Bronchial epithelial cell (primary cell): ENCODE data around the gene PIGZ. TPM values are rescaled to one million over a fixed set of nuclear protein-coding genes. Genes with fewer than 3 reads are reported as not detected.

Experiments used
- DNase-seq: peaks from one replicate; pipeline ENCODE4 v3.0.0-alpha.2; 2010; ENCODE audit warnings: low read depth
- FAIRE-seq: peaks from 2 replicates; lab custom pipeline; 2011; peaks lifted over from hg19 to GRCh38; lab: Jason Lieb, UNC
- H3K27me3 ChIP-seq: 2 replicates; pipeline ENCODE4 v1.5.1; 2011; ENCODE audit warnings: low read length; ENCODE audit not compliant: control insufficient read depth, insufficient read depth
- H3K36me3 ChIP-seq: 2 replicates; pipeline ENCODE4 v1.5.1; 2011; ENCODE audit warnings: low read length; ENCODE audit not compliant: control insufficient read depth, insufficient read depth
- H3K4me3 ChIP-seq: 2 replicates; pipeline ENCODE4 v1.5.1; 2011; ENCODE audit warnings: mild to moderate bottlenecking, low read depth, low read length, control low read depth
- total RNA-seq: library from RNA; depleted of rRNA; stranded (reverse); fragments of >200 nt; gene quantifications from 2 replicates; pipeline ENCODE4 v1.2.1, GENCODE V29; 2014
- TF ChIP-seq, protein P1 (sequence below): IDR thresholded peaks from 2 replicates; pipeline ENCODE4 v1.5.1; 2011; ENCODE audit warnings: mild to moderate bottlenecking, moderate library complexity, low read length, control low read depth, inconsistent platforms; ENCODE audit not compliant: insufficient read depth, severe bottlenecking

PIGZ gene
- total RNA-seq, 1 donor from 2014 or later, result 1.6 TPM

DNA sequence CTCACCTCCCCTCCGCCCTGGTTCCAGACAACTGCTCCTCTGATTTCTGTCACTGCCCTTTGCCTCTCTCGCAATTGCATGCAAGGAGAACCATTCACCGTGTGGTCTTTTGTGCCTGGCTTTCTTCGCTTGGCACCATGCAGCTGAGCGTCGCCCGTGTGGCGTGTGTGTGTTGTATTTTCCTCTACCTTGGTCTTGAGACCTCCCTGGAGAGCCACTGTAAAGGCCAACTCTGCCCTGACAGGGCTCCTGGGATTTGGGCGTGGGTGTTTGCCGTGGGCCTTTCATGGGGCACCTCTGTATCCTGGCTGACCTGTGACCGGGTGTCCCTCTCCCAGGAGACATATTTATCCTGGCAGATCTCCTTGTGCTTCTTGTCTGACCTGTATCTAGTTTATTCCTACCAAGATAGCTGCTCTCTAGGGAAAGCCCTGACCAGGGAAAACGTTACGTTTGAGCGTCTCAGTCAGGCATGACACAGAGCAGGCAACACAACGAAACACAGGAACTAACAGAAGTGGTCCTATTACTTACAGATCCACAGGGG, 2.0 kb upstream of the PIGZ start:
- H3K4me3 ChIP-seq, result no peak overlapping the region
- TF ChIP-seq, protein P1, sequence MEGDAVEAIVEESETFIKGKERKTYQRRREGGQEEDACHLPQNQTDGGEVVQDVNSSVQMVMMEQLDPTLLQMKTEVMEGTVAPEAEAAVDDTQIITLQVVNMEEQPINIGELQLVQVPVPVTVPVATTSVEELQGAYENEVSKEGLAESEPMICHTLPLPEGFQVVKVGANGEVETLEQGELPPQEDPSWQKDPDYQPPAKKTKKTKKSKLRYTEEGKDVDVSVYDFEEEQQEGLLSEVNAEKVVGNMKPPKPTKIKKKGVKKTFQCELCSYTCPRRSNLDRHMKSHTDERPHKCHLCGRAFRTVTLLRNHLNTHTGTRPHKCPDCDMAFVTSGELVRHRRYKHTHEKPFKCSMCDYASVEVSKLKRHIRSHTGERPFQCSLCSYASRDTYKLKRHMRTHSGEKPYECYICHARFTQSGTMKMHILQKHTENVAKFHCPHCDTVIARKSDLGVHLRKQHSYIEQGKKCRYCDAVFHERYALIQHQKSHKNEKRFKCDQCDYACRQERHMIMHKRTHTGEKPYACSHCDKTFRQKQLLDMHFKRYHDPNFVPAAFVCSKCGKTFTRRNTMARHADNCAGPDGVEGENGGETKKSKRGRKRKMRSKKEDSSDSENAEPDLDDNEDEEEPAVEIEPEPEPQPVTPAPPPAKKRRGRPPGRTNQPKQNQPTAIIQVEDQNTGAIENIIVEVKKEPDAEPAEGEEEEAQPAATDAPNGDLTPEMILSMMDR, result no peak
- no peaks in the 10 kb centered on the region for H3K36me3 ChIP-seq
- DNase-seq (no peak), FAIRE-seq (no peak)
- no peaks in the 10 kb centered on the region for H3K27me3 ChIP-seq

DNA sequence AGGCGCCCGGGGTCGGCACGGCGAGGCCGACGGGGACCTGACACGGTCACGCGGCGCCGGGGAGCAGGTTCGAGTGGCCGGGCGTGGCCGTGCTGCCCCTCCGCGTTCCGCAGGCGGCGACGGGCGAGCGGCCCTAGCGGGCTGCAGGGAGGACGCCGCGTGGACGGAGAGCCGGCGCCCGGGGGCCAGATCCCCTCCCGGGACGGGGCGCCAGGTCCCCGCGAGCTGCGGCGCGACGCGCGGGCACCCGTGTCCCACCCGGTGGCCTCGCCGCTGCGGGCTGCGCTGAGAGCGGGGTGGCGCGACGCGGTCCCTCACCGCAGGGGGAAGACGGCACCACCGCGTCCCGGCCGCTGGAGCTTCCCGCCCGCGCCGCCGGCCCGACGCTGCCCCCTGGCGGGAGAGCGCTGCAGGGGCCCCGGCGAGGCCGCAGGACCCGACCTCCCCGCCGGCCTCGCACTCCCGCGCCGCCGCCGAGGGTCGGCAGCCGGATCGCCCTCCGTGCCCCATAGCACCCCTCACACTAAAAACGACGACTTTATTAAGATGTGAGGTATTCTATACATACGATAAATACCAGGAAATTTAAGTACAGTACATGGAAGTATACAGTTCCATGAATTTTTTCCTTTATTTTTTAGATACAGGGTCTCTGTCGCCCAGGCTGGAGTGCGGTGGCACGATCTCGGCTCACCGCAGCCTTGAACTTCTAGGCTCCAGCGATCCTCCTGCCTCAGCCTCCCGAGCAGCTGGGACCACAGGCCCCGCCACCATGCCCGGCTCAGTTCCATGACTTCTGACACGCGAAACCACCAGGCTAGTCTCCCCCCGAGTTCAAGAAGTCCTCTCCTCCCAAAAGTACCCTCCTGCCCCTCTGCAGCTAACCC, 1.3 kb upstream of the PIGZ start:
- peak; percentile 20 for DNase-seq
- TF ChIP-seq, protein P1, result peak; percentile 61
- Histone ChIP-seq H3K27me3 (no peaks in the 10 kb centered on the region), H3K36me3 (no peaks in the 10 kb centered on the region), H3K4me3 (peak overlapping the region; percentile 64)
- no peak for FAIRE-seq

DNA sequence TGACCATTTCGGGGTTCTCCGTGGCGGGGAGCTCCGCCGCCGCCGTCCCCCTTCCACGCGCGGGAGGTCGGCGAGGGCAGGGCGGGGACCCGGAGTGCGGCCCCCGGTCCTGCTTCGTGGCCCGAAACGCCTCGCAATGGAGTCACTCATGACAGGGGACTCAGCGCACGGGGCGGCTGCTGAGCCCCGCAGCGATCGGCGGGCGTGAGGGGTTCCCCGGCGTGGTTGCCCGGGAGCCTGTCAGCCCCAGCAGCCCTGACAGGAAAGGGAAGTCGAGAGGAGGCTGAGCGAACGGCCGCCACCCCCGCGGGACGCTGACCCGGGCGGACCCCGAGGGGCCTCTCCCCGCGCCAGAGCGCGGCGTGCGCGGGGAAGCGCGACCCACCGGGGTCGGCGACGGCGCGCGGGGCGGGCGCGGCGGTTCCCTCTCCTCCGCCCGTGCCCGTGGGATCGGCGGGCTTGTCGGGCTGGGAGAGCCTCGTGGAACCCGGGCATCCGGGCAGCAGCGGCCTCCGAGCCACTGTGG, 564 bp upstream of the PIGZ start:
- FAIRE-seq (no peak), DNase-seq (no peak)
- H3K27me3 ChIP-seq, result no peaks in the 10 kb centered on the region
- H3K36me3 ChIP-seq, result no peaks in the 10 kb centered on the region
- H3K4me3 ChIP-seq, result peak overlapping the region; percentile 64
- TF ChIP-seq, protein P1, result no peak

DNA sequence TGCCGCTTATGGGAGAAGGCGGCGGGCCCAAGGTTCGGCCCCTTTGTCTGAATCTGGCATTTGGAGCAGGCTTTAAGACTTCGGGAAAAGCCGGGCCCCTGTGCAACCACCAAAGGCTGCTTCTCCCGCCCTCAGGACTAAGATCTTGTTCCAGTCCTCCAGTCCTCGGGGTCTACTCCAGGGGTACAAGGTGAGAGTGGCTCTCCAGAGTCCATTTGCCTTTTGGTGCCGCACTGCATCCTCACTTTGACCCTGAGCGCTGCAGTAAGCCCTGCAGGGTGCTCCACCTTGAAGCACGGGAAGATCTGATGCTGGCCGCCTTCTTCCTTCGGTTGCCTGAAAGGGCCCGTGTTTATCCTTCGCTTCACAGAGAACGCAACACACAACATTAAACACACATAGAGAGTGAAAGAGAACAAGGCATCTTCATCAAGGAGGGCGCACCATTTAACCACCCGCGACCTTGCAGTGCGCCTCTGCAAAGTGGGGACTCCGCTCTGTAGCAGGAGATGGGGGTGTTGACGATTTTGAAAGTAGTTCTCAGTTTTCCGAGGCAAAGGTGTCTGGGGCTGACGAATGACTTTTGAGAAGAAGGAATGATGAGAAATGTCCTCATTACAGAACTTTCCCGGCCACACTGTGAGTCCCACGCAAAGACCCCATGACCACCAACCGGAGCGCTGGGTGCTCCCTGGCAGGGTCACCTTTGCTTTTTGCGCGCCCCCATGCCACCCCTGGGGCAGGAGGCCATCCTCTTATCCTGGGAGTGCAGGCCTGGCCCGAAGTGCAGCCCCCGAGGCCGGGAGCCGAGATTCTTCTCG, 1.0 kb downstream of the PIGZ start:
- TF ChIP-seq, protein P1, result no peak
- Histone ChIP-seq H3K36me3 (no peaks in the 10 kb centered on the region), H3K27me3 (no peaks in the 10 kb centered on the region), H3K4me3 (peak overlapping the region; percentile 64)
- FAIRE-seq, result no peak
- DNase-seq, result no peak

DNA sequence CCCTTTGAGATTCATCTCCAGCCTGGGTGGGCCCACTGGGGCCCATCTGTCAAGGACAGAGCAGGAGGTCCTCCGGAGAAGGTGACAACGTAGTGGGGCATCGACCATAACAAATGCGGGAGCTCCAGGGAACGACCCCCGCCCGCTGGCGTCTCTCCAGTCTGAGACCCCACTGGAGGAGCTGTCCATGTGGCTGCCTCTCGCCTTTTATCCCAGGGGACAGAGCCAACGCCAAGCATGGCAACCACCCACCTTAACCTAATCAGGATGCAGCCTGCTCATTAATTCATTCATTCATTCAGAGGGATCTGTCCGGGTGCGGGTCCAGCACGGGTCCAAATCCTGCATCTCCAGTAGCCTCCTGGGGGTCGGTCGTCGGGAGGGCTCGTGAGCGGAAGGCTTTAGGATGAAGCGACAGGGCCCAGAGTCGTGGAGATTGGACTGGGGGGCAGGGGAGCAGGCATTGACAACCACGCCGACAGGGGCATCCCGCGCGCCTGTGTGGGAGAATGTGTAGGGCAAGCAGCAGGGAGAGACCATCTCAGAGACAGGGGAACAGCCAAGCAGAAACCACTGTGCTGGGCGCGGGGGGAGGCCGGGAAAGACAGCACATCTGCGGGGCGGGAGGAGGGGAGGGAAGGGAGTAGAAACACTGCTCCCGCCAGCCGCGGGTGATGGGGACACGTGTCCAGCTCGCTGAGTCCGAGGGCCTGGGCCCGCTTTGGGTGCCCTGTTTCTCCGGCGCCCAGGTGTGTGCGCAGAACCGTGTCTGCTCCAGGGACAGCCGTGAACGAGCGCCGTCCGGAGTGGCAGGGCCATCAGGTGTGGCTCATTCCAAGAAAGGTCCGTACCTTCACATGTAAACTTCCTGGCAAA, 1.9 kb downstream of the PIGZ start:
- Histone ChIP-seq H3K27me3 (no peaks in the 10 kb centered on the region), H3K36me3 (no peaks in the 10 kb centered on the region), H3K4me3 (no peak overlapping the region)
- TF ChIP-seq, protein P1, result no peak
- DNase-seq, result no peak
- FAIRE-seq, result no peak
